Spleen (tissue), 11 donors: ENCODE results near the gene KIF1C. TPM values are rescaled to one million over a fixed set of nuclear protein-coding genes. Genes with fewer than 3 reads are reported as not detected.

Source experiments
- DNase-seq: peaks from one replicate; pipeline ENCODE4 v3.0.0-alpha.2; 2020
- H3K27ac ChIP-seq, 8 donors: fragments of 200-600 bp; sonication (generic) in 7 of 8; 1 replicate in 4 of 8; 2 replicates in 4 of 8; pipeline versions ENCODE4 v1.5.0 to v1.8.0; 2016 to 2021; ENCODE audit warnings: inconsistent platforms in 4 of 8, mild to moderate bottlenecking in 4 of 8, moderate library complexity in 1 of 8
- H3K27me3 ChIP-seq, 7 donors: fragments of 200-600 bp; sonication (generic) in 6 of 7; replicated peaks in 1 of 7; 1 replicate in 4 of 7; 2 replicates in 3 of 7; pipeline versions ENCODE4 v1.5.0 to v1.8.0; 2016 to 2021; ENCODE audit warnings: inconsistent platforms in 3 of 7, mild to moderate bottlenecking in 1 of 7
- H3K36me3 ChIP-seq, 6 donors: fragments of 200-600 bp; sonication (generic) in 5 of 6; 1 replicate in 4 of 6; 2 replicates in 2 of 6; pipeline versions ENCODE4 v1.5.0 to v1.8.0; 2016 to 2021; ENCODE audit warnings: inconsistent platforms in 2 of 6
- H3K4me1 ChIP-seq, 6 donors: fragments of 200-600 bp; sonication (generic) in 5 of 6; 1 replicate in 3 of 6; 2 replicates in 3 of 6; pipeline versions ENCODE4 v1.5.0 to v1.8.0; 2016 to 2021; ENCODE audit warnings: inconsistent platforms in 3 of 6
- H3K4me3 ChIP-seq, 8 donors: fragments of 200-600 bp; sonication (generic) in 7 of 8; 1 replicate in 4 of 8; 2 replicates in 4 of 8; pipeline versions ENCODE4 v1.5.0 to v1.8.0; 2016 to 2021; ENCODE audit warnings: inconsistent platforms in 4 of 8, mild to moderate bottlenecking in 4 of 8, moderate library complexity in 2 of 8
- H3K9me3 ChIP-seq, 8 donors: fragments of 200-600 bp; sonication (generic) in 7 of 8; 1 replicate in 4 of 8; 2 replicates in 4 of 8; pipeline versions ENCODE4 v1.5.0 to v1.8.0; 2016 to 2021; ENCODE audit warnings: inconsistent platforms in 4 of 8
- CTCF ChIP-seq, 11 experiments: fragments of 200-600 bp in 7 of 11; fragments of 450-650 bp in 4 of 11; sonication (generic) in 4 of 11; IDR thresholded peaks in 8 of 11; conservative IDR thresholded peaks in 3 of 11; 1 replicate in 7 of 11; 2 replicates in 4 of 11; pipeline versions ENCODE4 v1.4.0 to v1.8.0; 2016 to 2021; ENCODE audit warnings: antibody characterized with exemption in 11 of 11, inconsistent platforms in 4 of 11, mild to moderate bottlenecking in 1 of 11
- POLR2A ChIP-seq, 3 donors: fragments of 450-650 bp; IDR thresholded peaks; one replicate each; pipeline ENCODE4 v1.5.1; 2017; ENCODE audit warnings: antibody characterized with exemption in 3 of 3, mild to moderate bottlenecking in 1 of 3
- POLR2AphosphoS5 ChIP-seq, 3 donors: sonication (generic); formaldehyde crosslinking; IDR thresholded peaks; one replicate each; pipeline ENCODE4 v1.5.1; 2017; ENCODE audit warnings: antibody characterized with exemption in 3 of 3
- WGBS, 5 donors: extraction: QIAGEN DNeasy Blood & Tissue Kit in 3 of 5; methylation state at CpG; one replicate each; pipeline versions ENCODE4 v1.1.5 to v1.1.7; 2013 to 2018; 5-methylcytosine and 5-hydroxymethylcytosine counted together
- intact Hi-C: fragments of 100-400 bp; cut with DNase I; formaldehyde crosslinking; loops from one replicate; pipeline ENCODE4 v1.15.0; 2023; ENCODE audit warnings: low total_unique reads
- polyA plus RNA-seq, 3 donors: library from polyadenylated mRNA; stranded (reverse); fragments of 200-250 nt; gene quantifications; one replicate each; pipeline ENCODE4 v1.2.1, GENCODE V29; 2013
- total RNA-seq, 7 donors: library from RNA; depleted of rRNA in 3 of 7; stranded (reverse); fragments of >200 nt in 3 of 7; fragmentation: NEBNext Ultra II Directional in 4 of 7; extraction: Animal tissue kit (Norgen Biotek cat#: 25700) in 4 of 7; gene quantifications; one replicate each; pipeline versions ENCODE4 v1.1.0 to v1.2.1, GENCODE V29; 2016 to 2021
- donor health status: healthy with polysubstance abuse.
- donor health status: DM: no; HTN: no; CAD: no; lungs with moderate emphysema.
- donor health status: DM: no; HTN: no; CAD: no.
- donor health status: Bipolar disorder and iron deficiency.
- donor health status: healthy.
- donor health status: DM: no; HTN: no; CAD: no.
- donor health status: DM: yes; HTN: yes; CAD: no.

The KIF1C gene
- total and polyA plus RNA-seq, 10 donors = 11.9 to 141 (median 64.8) TPM

GRCh38 chr17:4998027-4998731, 429 bp downstream of the KIF1C start:
- H3K4me1 ChIP-seq = peaks cover 18 to 51% (median 32%) of the 10 kb centered on the region in 6 donors
- H3K27ac ChIP-seq = peak overlapping the region; percentile 66 to 95 (median 90)
- peak overlapping the region; percentile 85 to 97 (median 88) for H3K4me3 ChIP-seq
- H3K36me3 ChIP-seq = peaks cover 0 to 32% (median 21%) of the 10 kb centered on the region in 6 donors
- WGBS, 5 donors = 2 to 6% (median 3%) methylated on average over 17 to 55 of the region's 55 CpGs
- intact Hi-C loops = loop anchor here (10.0 kb wide), 1 partner anchor 63 kb away; the partner anchor contains the start of gene GP1BA
- peak; percentile 90 for DNase-seq
- H3K9me3 ChIP-seq = no peaks in the 10 kb centered on the region
- TF ChIP-seq CTCF (IDR thresholded peaks at IDR 0.05 in 8 of 11, conservative IDR thresholded peaks at IDR 0.05 in 3 of 11) (no peak), POLR2AphosphoS5 (IDR thresholded peaks at IDR 0.05) (peak; percentile 36 to 69 (median 64))
- no peaks in the 10 kb centered on the region for H3K27me3 ChIP-seq

GRCh38 chr17:4998732-4999429, 1.1 kb downstream of the KIF1C start:
- Histone ChIP-seq H3K9me3 (no peaks in the 10 kb centered on the region), H3K36me3 (peaks cover 0 to 39% (median 28%) of the 10 kb centered on the region in 6 donors), H3K27ac (peak overlapping the region in 7 of 8 donors; percentile 89 to 95 (median 90)), H3K4me1 (peaks cover 18 to 51% (median 32%) of the 10 kb centered on the region in 6 donors), H3K27me3 (no peaks in the 10 kb centered on the region), H3K4me3 (peak overlapping the region; percentile 85 to 97 (median 88))
- no peak for DNase-seq
- intact Hi-C loops = loop anchor here (10.0 kb wide), 1 partner anchor 64 kb away; the partner anchor contains the start of gene GP1BA
- 22 to 49% (median 37%) methylated on average over 13 to 14 of the region's 14 CpGs for WGBS, 5 donors
- TF ChIP-seq POLR2A (IDR thresholded peaks at IDR 0.05) (no peak), POLR2AphosphoS5 (IDR thresholded peaks at IDR 0.05) (no peak), CTCF (IDR thresholded peaks at IDR 0.05 in 8 of 11, conservative IDR thresholded peaks at IDR 0.05 in 3 of 11) (no peak)

GRCh38 chr17:4999430-5000093, 1.8 kb downstream of the KIF1C start:
- no peaks in the 10 kb centered on the region for H3K9me3 ChIP-seq
- peak overlapping the region; percentile 85 to 97 (median 88) for H3K4me3 ChIP-seq
- WGBS, 5 donors = 57 to 70% (median 67%) methylated on average over 12 of the region's 12 CpGs
- H3K27ac ChIP-seq = peak overlapping the region in 6 of 8 donors; percentile 89 to 95 (median 90)
- H3K4me1 ChIP-seq = peaks cover 18 to 51% (median 32%) of the 10 kb centered on the region in 6 donors
- DNase-seq = no peak
- peaks cover 0 to 45% (median 35%) of the 10 kb centered on the region in 6 donors for H3K36me3 ChIP-seq
- TF ChIP-seq POLR2A (IDR thresholded peaks at IDR 0.05) = no peak
- intact Hi-C loops = loop anchor here (10.0 kb wide), 1 partner anchor 65 kb away; the partner anchor contains the start of gene GP1BA
- H3K27me3 ChIP-seq = no peaks in the 10 kb centered on the region

GRCh38 chr17:5000237-5000639, 2.5 kb downstream of the KIF1C start:
- Histone ChIP-seq H3K27me3 (no peaks in the 10 kb centered on the region), H3K9me3 (no peaks in the 10 kb centered on the region), H3K4me1 (peaks cover 18 to 49% (median 32%) of the 10 kb centered on the region in 6 donors), H3K36me3 (peaks cover 0 to 52% (median 42%) of the 10 kb centered on the region in 6 donors), H3K4me3 (peak overlapping the region in 2 of 8 donors; percentile 97), H3K27ac (peak overlapping the region in 5 of 8 donors; percentile 89 to 95 (median 91))
- TF ChIP-seq POLR2AphosphoS5 (IDR thresholded peaks at IDR 0.05) = peak in 1 of 3 donors; percentile 11
- TF ChIP-seq POLR2A (IDR thresholded peaks at IDR 0.05) = no peak
- no peak for DNase-seq
- 66 to 85% (median 78%) methylated on average over 6 to 11 of the region's 11 CpGs for WGBS, 5 donors
- intact Hi-C loops = no loop called here
